ENCODE results near the gene LRRC46. TPM values are rescaled to one million over a fixed set of nuclear protein-coding genes. Genes with fewer than 3 reads are reported as not detected.

LRRC46 gene
- total and polyA plus RNA-seq, 2 of the 4 experiments (the other 2 are of a cell fraction) = 0.77 TPM; not detected in 1

DNA sequence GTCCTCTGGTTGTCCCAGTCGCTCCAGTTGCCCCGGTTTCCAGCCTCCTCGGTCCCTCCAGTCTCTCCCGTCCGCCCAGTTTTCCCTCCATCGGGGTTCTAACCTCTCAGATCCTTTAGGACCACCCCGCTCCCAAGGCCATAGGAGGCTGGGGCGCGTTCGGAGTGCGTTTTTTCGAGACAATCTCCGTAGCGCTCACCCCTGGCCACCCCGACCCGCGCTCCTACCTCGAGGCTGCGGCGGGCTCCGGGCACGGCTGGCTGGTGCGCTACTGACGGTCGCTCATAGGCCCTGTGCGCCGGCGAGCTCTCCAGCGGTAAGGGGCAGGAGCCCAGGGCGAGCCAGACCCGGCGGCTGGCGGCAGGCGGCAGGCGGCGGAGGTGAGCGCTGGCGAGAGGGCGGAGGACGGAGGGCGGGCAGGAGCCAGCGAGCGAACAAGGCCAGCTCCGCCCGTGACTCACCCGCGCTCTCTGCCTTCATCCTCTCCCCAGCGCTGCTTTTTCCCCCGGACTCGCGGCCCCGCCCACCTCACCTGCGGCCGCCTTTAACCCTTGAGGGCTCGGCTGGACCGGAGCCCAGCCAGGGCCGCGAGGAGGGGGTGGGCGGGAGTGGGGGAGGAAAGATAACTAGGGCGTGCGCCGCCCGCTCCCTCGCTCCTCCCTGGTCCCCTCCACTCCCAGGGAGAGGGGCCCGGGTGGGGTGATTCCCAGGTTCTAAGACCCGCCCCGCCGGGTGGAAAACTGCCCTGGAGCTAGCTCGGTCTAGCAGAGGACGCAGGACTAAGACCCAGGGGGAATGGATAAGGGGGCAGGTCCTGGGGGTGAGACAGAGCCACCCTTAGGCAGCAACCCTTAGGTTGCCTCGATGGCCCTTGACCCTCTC lies 19.5 kb downstream of the LRRC46 start, which contains the start of gene SP6:
Gene SP6 (minus strand): TSS at position 472 of the 882 bp plus-strand sequence. CDS start 2,734 bp downstream, outside the sequence.
- ChIA-PET POLR2A (ENCODE audit: unreplicated experiment) (no interaction called here), CTCF (no interaction called here)
- Histone ChIP-seq H3K27ac (ENCODE audit: insufficient read depth, low read length) (no peak within 1 kb of the TSS), H2AK9ac (replicated peaks; ENCODE audit: low read depth, low read length, poor library complexity) (peak within 1 kb of the TSS; percentile 62), H3K4ac (ENCODE audit: low read depth, low read length) (no peak within 1 kb of the TSS; the same call in 1 of the 2 replicates), H3K9me3 (ENCODE audit: control insufficient read depth, insufficient read depth, low read length) (no peaks in the 10 kb centered on the region), H4K91ac (ENCODE audit: insufficient read depth, low read depth, low read length) (no peak within 1 kb of the TSS), H4K20me1 (ENCODE audit: insufficient read depth, low read length) (no peaks in the 10 kb centered on the region), H4K5ac (ENCODE audit: low read depth, low read length) (no peak within 1 kb of the TSS), H3K9ac (ENCODE audit: low read depth, low read length) (no peak within 1 kb of the TSS), H3K56ac (ENCODE audit: extremely low read depth, insufficient read depth, low read length) (no peak within 1 kb of the TSS), H4K8ac (ENCODE audit: low read depth in 2 of 2, low read length in 2 of 2) (no peak within 1 kb of the TSS), H3K4me3 (ENCODE audit: insufficient read depth, low read depth, low read length) (no peak within 1 kb of the TSS), H3K4me1 (ENCODE audit: control insufficient read depth, insufficient read depth, low read length) (no peaks in the 10 kb centered on the region), H2BK15ac (ENCODE audit: low read depth, low read length) (no peak within 1 kb of the TSS), H3K14ac (replicated peaks; ENCODE audit: low read depth, low read length) (no peak within 1 kb of the TSS), H3K27me3 (ENCODE audit: control insufficient read depth, insufficient read depth, low read length) (peaks cover 91% of the 10 kb centered on the region), H3K9me1 (ENCODE audit: insufficient read depth, low read length) (no peaks in the 10 kb centered on the region), H2AFZ (replicated peaks; ENCODE audit: low read length, poor library complexity) (peak within 1 kb of the TSS; percentile 88), H3K23ac (ENCODE audit: low read depth, low read length) (no peak within 1 kb of the TSS), H2BK5ac (ENCODE audit: low read depth, low read length, poor library complexity, severe bottlenecking) (no peak within 1 kb of the TSS), H2BK120ac (ENCODE audit: low read depth, low read length) (no peak within 1 kb of the TSS), H3K4me2 (ENCODE audit: low read depth, low read length) (peak within 1 kb of the TSS; percentile 18; the same call in 1 of the 2 replicates), H3K18ac (ENCODE audit: low read depth, low read length) (no peak within 1 kb of the TSS), H3K79me1 (ENCODE audit: low read depth in 1 of 2, low read length in 2 of 2) (no peaks in the 10 kb centered on the region), H2BK20ac (ENCODE audit: low read depth, low read length) (no peak within 1 kb of the TSS), H2AK5ac (ENCODE audit: low read depth, low read length) (peak within 1 kb of the TSS; percentile 30; the same call in 1 of the 2 replicates), H3K36me3 (ENCODE audit: control insufficient read depth, insufficient read depth, low read length) (no peaks in the 10 kb centered on the region)
- WGBS, 2 experiments (ENCODE audit: extremely low coverage in 2 of 2, insufficient read length in 1 of 2) = 13% methylated on average over 18 of the region's 71 CpGs; no CpG with 5 or more reads in 1 of the 2 experiments
- ATAC-seq (ENCODE audit: low read depth) = peak; percentile 91
- dilution Hi-C loops (cut with HindIII; ENCODE audit: low sequenced_read_pairs, unreplicated experiment) = no loop called here
- intact Hi-C loops (cut with micrococcal nuclease) = no loop called here
- in situ Hi-C loops (cut with MboI; ENCODE audit: low sequenced_read_pairs) = no loop called here
- TF ChIP-seq, protein P1, sequence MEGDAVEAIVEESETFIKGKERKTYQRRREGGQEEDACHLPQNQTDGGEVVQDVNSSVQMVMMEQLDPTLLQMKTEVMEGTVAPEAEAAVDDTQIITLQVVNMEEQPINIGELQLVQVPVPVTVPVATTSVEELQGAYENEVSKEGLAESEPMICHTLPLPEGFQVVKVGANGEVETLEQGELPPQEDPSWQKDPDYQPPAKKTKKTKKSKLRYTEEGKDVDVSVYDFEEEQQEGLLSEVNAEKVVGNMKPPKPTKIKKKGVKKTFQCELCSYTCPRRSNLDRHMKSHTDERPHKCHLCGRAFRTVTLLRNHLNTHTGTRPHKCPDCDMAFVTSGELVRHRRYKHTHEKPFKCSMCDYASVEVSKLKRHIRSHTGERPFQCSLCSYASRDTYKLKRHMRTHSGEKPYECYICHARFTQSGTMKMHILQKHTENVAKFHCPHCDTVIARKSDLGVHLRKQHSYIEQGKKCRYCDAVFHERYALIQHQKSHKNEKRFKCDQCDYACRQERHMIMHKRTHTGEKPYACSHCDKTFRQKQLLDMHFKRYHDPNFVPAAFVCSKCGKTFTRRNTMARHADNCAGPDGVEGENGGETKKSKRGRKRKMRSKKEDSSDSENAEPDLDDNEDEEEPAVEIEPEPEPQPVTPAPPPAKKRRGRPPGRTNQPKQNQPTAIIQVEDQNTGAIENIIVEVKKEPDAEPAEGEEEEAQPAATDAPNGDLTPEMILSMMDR (conservative IDR thresholded peaks at IDR 0.05; ENCODE audit: low read depth, low read length) = peak; percentile 29; the same call in 1 of the 2 replicates
- TF ChIP-seq SMC3 (IDR thresholded peaks at IDR 0.05; ENCODE audit: low read depth, low read length) (peak; percentile 17; the same call in 1 of the 2 replicates), POLR2A (IDR thresholded peaks at IDR 0.05; ENCODE audit: low read depth, low read length) (no peak), RAD21 (IDR thresholded peaks at IDR 0.05; ENCODE audit: low read length) (0 out of 2 replicates have a peak, but pooled peaks have one; percentile 12)
- no TSS peak for BruUV-seq (replicated peaks)
- peak; percentile 51 for DNase-seq

All from IMR-90 (cell line).